Fibroblast of pulmonary artery (primary cell): Measurements from ENCODE around the gene ICOSLG.

ENCODE experiments used
- DNase-seq: peaks from one replicate; pipeline ENCODE4 v3.0.0-alpha.2; 2010; ENCODE audit warnings: low read depth
- H3K4me3 ChIP-seq: replicated peaks from 2 replicates; pipeline ENCODE4 v1.5.1; 2011; ENCODE audit warnings: low read depth, mild to moderate bottlenecking, control low read depth, low read length, moderate library complexity
- CTCF ChIP-seq: IDR thresholded peaks from 2 replicates; pipeline ENCODE4 v1.5.1; 2011; ENCODE audit warnings: mild to moderate bottlenecking, control low read depth, low read length, inconsistent platforms; ENCODE audit errors: missing control alignments

ICOSLG gene

DNA sequence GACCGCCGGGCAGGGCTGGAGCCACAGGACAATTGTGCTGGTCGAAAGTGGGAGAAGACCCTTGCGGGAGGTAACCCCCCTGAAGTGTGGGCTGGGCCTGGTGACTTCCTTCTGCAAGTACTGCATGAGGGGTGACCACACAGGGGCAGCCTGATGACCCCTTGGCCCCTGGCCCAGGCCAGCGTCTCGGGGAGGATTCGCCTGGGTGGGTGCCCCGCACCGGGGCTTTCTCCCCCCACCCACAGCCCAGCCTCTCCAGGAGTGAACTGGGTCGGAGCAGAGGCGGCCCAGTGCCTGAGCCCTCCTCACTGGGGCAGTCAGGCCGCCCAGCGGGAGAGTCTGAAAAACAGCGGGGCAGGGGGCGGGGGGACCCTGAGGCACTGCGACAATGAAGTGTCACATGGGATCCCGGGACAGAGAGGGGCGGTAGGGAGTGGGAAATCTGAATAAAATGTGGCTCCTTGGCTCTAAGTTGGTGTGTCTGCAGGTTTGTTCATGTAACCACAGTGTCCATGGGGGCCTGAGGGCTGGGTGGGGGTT is 22.5 kb upstream of the ICOSLG start:
- no peak for DNase-seq
- no peak overlapping the region for H3K4me3 ChIP-seq
- TF ChIP-seq CTCF: no peak

DNA sequence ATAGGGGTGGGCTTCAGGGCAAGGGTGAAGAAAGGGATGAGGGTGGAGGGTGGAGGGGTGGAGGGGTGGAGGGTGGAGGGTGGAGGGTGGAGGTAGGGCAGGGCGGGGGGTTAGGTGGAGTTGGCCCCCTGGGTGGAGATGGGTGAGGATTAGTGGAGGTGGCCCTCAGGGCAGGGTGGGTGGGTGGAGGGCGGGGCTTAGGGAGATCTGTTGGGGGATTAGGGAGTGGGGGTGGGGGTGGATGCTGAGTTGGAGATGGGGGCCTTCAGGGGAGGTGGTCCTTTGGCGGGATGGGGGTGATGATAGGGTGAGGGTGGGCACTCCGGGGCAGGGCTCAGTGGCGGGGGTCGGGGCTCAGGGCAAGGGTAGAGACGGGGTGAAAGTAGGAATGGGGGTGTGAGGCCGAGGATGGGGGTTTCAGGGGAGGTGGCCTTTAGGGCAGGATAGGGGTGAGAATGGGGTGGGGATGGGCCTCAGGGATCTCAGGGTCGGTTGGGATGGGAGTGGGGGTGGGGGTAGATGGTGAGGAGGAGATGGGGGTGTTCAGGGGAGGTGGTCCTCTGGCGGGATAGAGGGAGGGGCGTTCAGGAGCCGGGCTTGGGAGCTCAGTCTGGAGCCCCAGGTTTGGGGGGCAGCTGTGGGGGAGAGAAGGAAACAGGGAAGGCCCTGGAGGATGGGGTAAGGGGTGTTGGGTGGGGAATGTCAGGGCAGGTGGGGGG is 21.8 kb upstream of the ICOSLG start:
- no peak for TF ChIP-seq CTCF
- H3K4me3 ChIP-seq: no peak overlapping the region
- DNase-seq: no peak

DNA sequence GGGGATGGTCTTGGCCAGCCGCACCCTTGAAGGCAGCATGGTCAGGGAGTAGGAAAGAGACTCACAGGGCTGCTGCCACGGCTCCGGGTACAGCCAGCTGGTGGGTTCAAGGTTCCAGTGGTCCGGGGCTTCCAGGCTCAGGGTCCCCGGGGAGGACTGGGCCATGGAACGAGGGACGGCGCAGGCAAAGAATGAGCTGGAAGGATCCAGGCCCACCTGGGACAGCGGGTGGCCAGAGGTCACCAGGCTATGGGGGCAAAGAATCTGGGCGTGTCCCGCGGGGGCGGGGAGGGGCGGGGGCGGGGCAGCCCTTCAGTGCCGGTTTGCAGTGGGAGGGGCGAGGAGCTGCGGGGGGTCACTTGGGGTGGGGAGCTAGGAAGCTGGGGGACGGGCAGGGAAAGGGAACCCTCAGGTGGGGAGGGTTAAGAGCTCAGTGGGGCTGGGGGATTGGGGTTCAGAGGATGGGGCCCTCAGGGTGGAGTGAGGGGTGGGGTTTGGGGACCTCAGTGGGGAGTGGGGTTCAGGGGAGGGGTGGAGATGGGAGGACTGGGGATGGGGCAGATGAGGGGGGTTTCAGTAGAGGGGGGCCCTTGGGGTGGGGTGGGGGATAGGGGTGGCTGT is 21.0 kb upstream of the ICOSLG start, which contains the start of gene DNMT3L:
DNMT3L (minus strand) TSS at position 223 of the 621 bp plus-strand sequence. CDS start 638 bp downstream, outside the sequence.
- H3K4me3 ChIP-seq: no peak within 1 kb of the TSS
- TF ChIP-seq CTCF: no peak
- no peak for DNase-seq

GRCh38 chr21:44260791-44261631 is 20.3 kb upstream of the ICOSLG start:
- DNase-seq: no peak
- no peak for TF ChIP-seq CTCF
- H3K4me3 ChIP-seq: no peak overlapping the region

GRCh38 chr21:44260066-44260465 is 19.3 kb upstream of the ICOSLG start:
- no peak for DNase-seq
- no peak for TF ChIP-seq CTCF
- H3K4me3 ChIP-seq: no peak overlapping the region

DNA sequence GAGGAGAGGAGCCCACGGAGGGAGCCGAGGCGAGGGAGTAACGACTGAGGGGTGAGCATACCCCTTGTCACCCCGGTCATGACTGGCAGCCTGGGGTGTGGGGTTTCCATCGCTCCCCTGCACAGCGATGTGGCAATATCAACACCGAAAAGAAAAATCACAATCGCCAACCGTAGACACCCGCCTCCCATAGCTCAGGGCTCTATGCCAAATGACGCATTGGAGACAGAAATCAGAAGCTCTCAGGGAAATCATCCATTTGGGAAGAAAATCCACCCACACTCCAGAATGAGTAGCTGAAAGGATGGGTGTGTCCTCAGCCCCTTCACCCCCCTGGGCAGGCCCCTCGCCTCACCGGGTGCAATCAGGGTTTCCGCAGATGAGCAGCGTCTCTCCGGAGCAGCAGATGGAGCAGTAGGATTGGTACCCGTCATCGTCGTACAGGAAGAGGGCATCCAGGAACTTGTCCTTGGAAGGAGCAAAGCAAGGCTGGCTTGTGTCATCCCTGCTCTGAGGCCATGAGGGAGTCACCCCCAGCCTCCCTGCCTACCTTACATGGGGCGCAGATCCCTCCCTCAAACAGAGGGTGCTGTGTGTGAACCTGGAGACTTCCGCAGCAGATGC is 18.5 kb upstream of the ICOSLG start:
- no peak for TF ChIP-seq CTCF
- no peak overlapping the region for H3K4me3 ChIP-seq
- DNase-seq: peak; percentile 72
